ENCODE data around the gene PAF1. TPM values are rescaled to one million over a fixed set of nuclear protein-coding genes. Genes with fewer than 3 reads are reported as not detected.

Gene PAF1
- total and polyA plus RNA-seq, 2 of the 13 experiments (the other 11 are each of a cell fraction or from before 2014, with no cell fraction given): 30.2 to 31.1 TPM

- TF ChIP-seq ZBTB34 (CRISPR knock-in tag; IDR thresholded peaks at IDR 0.05) (0 out of 2 replicates have a peak, but pooled peaks have one; percentile 38), NONO (IDR thresholded peaks at IDR 0.05) (no peak), NONO (CRISPR knock-in tag; conservative IDR thresholded peaks at IDR 0.05) (peak; percentile 72), NCOA1 (CRISPR knock-in tag; IDR thresholded peaks at IDR 0.05) (no peak), ZKSCAN8 (CRISPR knock-in tag; IDR thresholded peaks at IDR 0.05; ENCODE audit: borderline replicate concordance) (peak; percentile 85; the same call in 1 of the 2 replicates), ZNF574 (CRISPR knock-in tag; IDR thresholded peaks at IDR 0.05) (peak; percentile 78), TFAP4 (IDR thresholded peaks at IDR 0.05; ENCODE audit: borderline replicate concordance, low read depth) (peak; percentile 78; the same call in 1 of the 2 replicates), HNRNPL (IDR thresholded peaks at IDR 0.05; ENCODE audit: low read depth, low read length) (peak; percentile 85), MAFF (IDR thresholded peaks at IDR 0.05; ENCODE audit: low read depth, low read length) (no peak), HDAC6 (IDR thresholded peaks at IDR 0.05; ENCODE audit: low read depth, low read length) (no peak), EZH2 (conservative IDR thresholded peaks at IDR 0.05; ENCODE audit: low read depth, low read length) (no peak), ZNF616 (CRISPR knock-in tag; IDR thresholded peaks at IDR 0.05; ENCODE audit: low read depth) (no peak), ZNF740 (CRISPR knock-in tag; IDR thresholded peaks at IDR 0.05) (peak; percentile 92), STAG1 (CRISPR knock-in tag; IDR thresholded peaks at IDR 0.05) (peak; percentile 97), ZNF777 (CRISPR knock-in tag; IDR thresholded peaks at IDR 0.05) (no peak), CHD4 (IDR thresholded peaks at IDR 0.05; ENCODE audit: borderline replicate concordance, low read length) (peak; percentile 47; the same call in 1 of the 2 replicates), NR1H2 (CRISPR knock-in tag; IDR thresholded peaks at IDR 0.05; ENCODE audit: borderline replicate concordance, low read depth) (no peak), MXD1 (CRISPR knock-in tag; IDR thresholded peaks at IDR 0.05) (no peak), POLR2AphosphoS2 (IDR thresholded peaks at IDR 0.05; ENCODE audit: low read depth, low read length) (peak; percentile 66; the same call in 1 of the 2 replicates), ZHX1 (CRISPR knock-in tag; IDR thresholded peaks at IDR 0.05; ENCODE audit: low read depth) (0 out of 2 replicates have a peak, but pooled peaks have one; percentile 45)
Observed at GRCh38 chr19:39397360-39398296, 6.7 kb upstream of the PAF1 start (continued).

Measured in HepG2 (cell line).